ENCODE results near the gene XYLT2. TPM values are rescaled to one million over a fixed set of nuclear protein-coding genes. Genes with fewer than 3 reads are reported as not detected.

XYLT2 gene
- total and polyA plus RNA-seq, 2 of the 8 experiments (the other 6 are each of a cell fraction or from before 2014, with no cell fraction given), result 28.0 to 29.9 TPM

DNA sequence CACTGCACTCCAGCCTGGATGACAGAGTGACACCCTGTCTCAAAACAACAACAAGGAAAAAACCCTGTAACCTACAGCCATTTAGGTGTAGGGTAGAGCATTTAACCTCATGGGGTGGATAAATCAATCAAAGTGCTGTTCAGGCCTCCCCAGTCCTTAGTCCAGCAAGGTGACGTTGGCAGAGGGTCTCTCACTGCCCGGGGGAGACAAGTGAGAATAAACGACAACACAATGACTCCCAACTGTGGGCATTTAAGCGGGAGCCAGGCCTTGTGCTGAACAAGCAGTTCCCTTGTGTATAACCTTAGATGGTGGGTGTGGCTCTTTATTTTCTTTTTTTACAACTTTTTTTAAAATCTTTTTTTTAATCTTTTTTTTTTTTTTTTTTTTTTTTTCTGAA, 42.3 kb upstream of the XYLT2 start:
- Histone ChIP-seq H3K4ac (replicated peaks; ENCODE audit: insufficient read length, low read depth, low read length) (no peak overlapping the region), H3K23ac (ENCODE audit: insufficient read length) (no peak overlapping the region), H3K4me2 (ENCODE audit: insufficient read depth in 1 of 2, low read depth in 2 of 2, low read length in 2 of 2) (0 out of 4 replicates have a peak overlapping the region, but pooled peaks of 1 of the 2 experiments have one; percentile 8), H3K9me3 (ENCODE audit: insufficient read depth in 2 of 2, low read depth in 1 of 2, low read length in 1 of 2) (no peaks in the 10 kb centered on the region), H3K23me2 (ENCODE audit: low read depth, low read length) (peaks cover 2% of the 10 kb centered on the region; the same call in 1 of the 2 replicates), H2BK12ac (ENCODE audit: low read depth, low read length) (no peak overlapping the region), H3K14ac (ENCODE audit: insufficient read length) (no peak overlapping the region), H2BK15ac (ENCODE audit: low read length) (no peak overlapping the region), H3K27ac (ENCODE audit: low read depth, low read length) (no peak overlapping the region), H3K79me1 (ENCODE audit: low read depth, low read length) (no peaks in the 10 kb centered on the region), H3K9ac (replicated peaks in 1 of 4; ENCODE audit: extremely low read depth in 1 of 4, low read depth in 3 of 4, low read length in 3 of 4) (no peak overlapping the region), H4K91ac (replicated peaks; ENCODE audit: insufficient read length, low read length) (no peak overlapping the region), H3K18ac (ENCODE audit: extremely low read depth, low read length) (no peak overlapping the region; the same call in none of the 2 replicates), H3K4me1 (replicated peaks in 1 of 4; ENCODE audit: control insufficient read depth in 3 of 4, insufficient read depth in 4 of 4, low read length in 3 of 4) (peaks cover 0 to 7% (median 3%) of the 10 kb centered on the region in 4 experiments; a peak in 4 of 7 replicates), H4K20me1 (replicated peaks in 1 of 2; ENCODE audit: control insufficient read depth in 1 of 2, insufficient read depth in 2 of 2, low read length in 2 of 2) (no peaks in the 10 kb centered on the region), H3K79me2 (ENCODE audit: control insufficient read depth in 1 of 2, insufficient read depth in 2 of 2, low read length in 2 of 2) (no peaks in the 10 kb centered on the region), H4K5ac (ENCODE audit: insufficient read length, low read depth, low read length) (no peak overlapping the region), H2AK5ac (ENCODE audit: low read depth, low read length) (no peak overlapping the region), H2BK120ac (replicated peaks; ENCODE audit: low read depth, low read length) (no peak overlapping the region), H2AFZ (ENCODE audit: low read length) (no peak overlapping the region), H2BK20ac (ENCODE audit: low read length) (peak overlapping the region; percentile 40; the same call in 1 of the 2 replicates), H3K27me3 (replicated peaks in 1 of 4; ENCODE audit: control insufficient read depth in 3 of 4, extremely low read depth in 1 of 4, insufficient read depth in 3 of 4, low read length in 3 of 4) (no peaks in the 10 kb centered on the region), H3K36me3 (ENCODE audit: control insufficient read depth in 2 of 4, insufficient read depth in 4 of 4, low read length in 3 of 4) (no peaks in the 10 kb centered on the region), H3K56ac (replicated peaks; ENCODE audit: insufficient read length, low read depth, low read length) (no peak overlapping the region), H2BK5ac (ENCODE audit: low read depth, low read length) (no peak overlapping the region), H3K4me3 (ENCODE audit: extremely low read depth in 1 of 4, insufficient read depth in 2 of 4, low read depth in 3 of 4, low read length in 4 of 4) (no peak overlapping the region), H4K8ac (ENCODE audit: extremely low read depth, insufficient read depth, low read length) (no peak overlapping the region)
- DNase-seq (ENCODE audit: low read depth in 1 of 2, low spot score in 2 of 2), result no peak
- POLR2A ChIA-PET (ENCODE audit: partially characterized antibody), result interaction anchor here (0.9 to 1.0 kb wide), 2 partner anchors 12 to 138 kb away, joined by 3 to 4 read pairs; partner anchors contain the start of gene SGCA
- FAIRE-seq, result no peak
- CTCF ChIA-PET (ENCODE audit: partially characterized antibody), result interaction anchor here (1.0 to 20.6 kb wide), 4 partner anchors 29 to 132 kb away, joined by 3 to 299 read pairs (median 6); partner anchors contain the start of genes COL1A1, SGCA and TMEM92
- 84% methylated on average over 4 of the region's 4 CpGs; no CpG with 5 or more reads in 1 of the 2 experiments for WGBS, 2 experiments (ENCODE audit: extremely low coverage in 1 of 2, insufficient coverage in 1 of 2, insufficient read length in 1 of 2, insufficient replicate concordance in 2 of 2, low coverage in 1 of 2, low lambda C conversion rate in 2 of 2, missing lambda C conversion rate in 1 of 2)
- TF ChIP-seq CBX8 (IDR thresholded peaks at IDR 0.05; ENCODE audit: borderline replicate concordance, low read depth, low read length), result no peak
- TF ChIP-seq, protein P1, sequence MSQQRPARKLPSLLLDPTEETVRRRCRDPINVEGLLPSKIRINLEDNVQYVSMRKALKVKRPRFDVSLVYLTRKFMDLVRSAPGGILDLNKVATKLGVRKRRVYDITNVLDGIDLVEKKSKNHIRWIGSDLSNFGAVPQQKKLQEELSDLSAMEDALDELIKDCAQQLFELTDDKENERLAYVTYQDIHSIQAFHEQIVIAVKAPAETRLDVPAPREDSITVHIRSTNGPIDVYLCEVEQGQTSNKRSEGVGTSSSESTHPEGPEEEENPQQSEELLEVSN (IDR thresholded peaks at IDR 0.05), result 0 out of 2 replicates have a peak, but pooled peaks have one; percentile 19
